Karpas-422 (cell line): ENCODE data around the gene RNGTT. TPM values are rescaled to one million over a fixed set of nuclear protein-coding genes. Genes with fewer than 3 reads are reported as not detected.

Source experiments
- DNase-seq: peaks from one replicate; pipeline ENCODE4 v3.0.0-alpha.2; 2015
- H2AFZ ChIP-seq: fragments of 200-600 bp; sonication (generic); 2 replicates; pipeline ENCODE4 v1.6.1; 2014; ENCODE audit warnings: antibody characterized with exemption, low read length, mixed read lengths
- H3K27ac ChIP-seq: fragments of 200-600 bp; sonication (generic); 2 replicates; pipeline ENCODE4 v1.5.1; 2014; ENCODE audit warnings: mild to moderate bottlenecking, low read length, moderate library complexity
- H3K27me3 ChIP-seq: fragments of 200-600 bp; sonication (generic); 2 replicates; pipeline ENCODE4 v1.6.1; 2014; ENCODE audit warnings: low read length, mixed read lengths
- H3K36me3 ChIP-seq: fragments of 200-600 bp; sonication (generic); 2 replicates; pipeline ENCODE4 v1.6.1; 2014; ENCODE audit warnings: low read length, mixed read lengths; ENCODE audit not compliant: insufficient read depth
- H3K4me1 ChIP-seq: fragments of 200-600 bp; sonication (generic); 2 replicates; pipeline ENCODE4 v1.6.1; 2014; ENCODE audit warnings: mild to moderate bottlenecking, low read length, mixed read lengths
- H3K4me2 ChIP-seq: fragments of 200-600 bp; sonication (generic); 2 replicates; pipeline ENCODE4 v1.6.1; 2014; ENCODE audit warnings: low read length, low read depth, mild to moderate bottlenecking; ENCODE audit not compliant: poor library complexity, severe bottlenecking
- H3K4me3 ChIP-seq: fragments of 200-600 bp; sonication (generic); 2 replicates; pipeline ENCODE4 v1.5.1; 2014; ENCODE audit warnings: mild to moderate bottlenecking, antibody characterized with exemption, low read length, mixed read lengths
- H3K79me2 ChIP-seq: fragments of 200-600 bp; sonication (generic); 2 replicates; pipeline ENCODE4 v1.6.1; 2014; ENCODE audit warnings: mild to moderate bottlenecking, low read length, mixed read lengths
- H3K9ac ChIP-seq: fragments of 200-600 bp; sonication (generic); 2 replicates; pipeline ENCODE4 v1.6.0; 2014; ENCODE audit warnings: low read length
- H3K9me2 ChIP-seq: fragments of 200-600 bp; sonication (generic), shearing (Covaris generic); replicated peaks from 2 replicates; pipeline ENCODE4 v1.6.0; 2014; ENCODE audit warnings: mild to moderate bottlenecking, low read length, moderate library complexity; ENCODE audit not compliant: insufficient read depth
- H3K9me3 ChIP-seq: fragments of 300-700, 200-600 bp; sonication (generic); 2 replicates; pipeline ENCODE4 v1.6.1; 2014; ENCODE audit warnings: low read length, mixed read lengths
- H4K20me1 ChIP-seq: fragments of 200-600 bp; sonication (generic); 2 replicates; pipeline ENCODE4 v1.6.1; 2014; ENCODE audit warnings: mild to moderate bottlenecking, antibody characterized with exemption, low read length, low read depth; ENCODE audit not compliant: insufficient read depth
- small RNA-seq: library from RNA; depleted of rRNA; stranded (forward); fragments of <200 nt; gene quantifications from one replicate; pipeline ENCODE3, GENCODE V24; 2014
- total RNA-seq: library from RNA; depleted of rRNA; stranded (reverse); fragments of >200 nt; shearing (Covaris generic); gene quantifications from 2 replicates; pipeline ENCODE4 v1.2.3, GENCODE V29; 2014; ENCODE audit warnings: low replicate concordance; rRNA removed

Gene RNGTT
- total RNA-seq, 1 experiment from 2014 or later = 35.9 TPM

GRCh38 chr6:88562353-88563276 lies 400.8 kb downstream of the RNGTT start:
- no peaks in the 10 kb centered on the region for H3K9me3 ChIP-seq
- no peak overlapping the region for H2AFZ ChIP-seq
- no peak overlapping the region for H3K27ac ChIP-seq
- H3K4me3 ChIP-seq = no peak overlapping the region
- no peaks in the 10 kb centered on the region for H3K4me1 ChIP-seq
- no peaks in the 10 kb centered on the region for H3K36me3 ChIP-seq
- no peaks in the 10 kb centered on the region for H3K79me2 ChIP-seq
- H3K9me2 ChIP-seq = no peaks in the 10 kb centered on the region
- no peaks in the 10 kb centered on the region for H3K27me3 ChIP-seq
- H3K4me2 ChIP-seq = no peak overlapping the region
- H3K9ac ChIP-seq = no peak overlapping the region
- H4K20me1 ChIP-seq = no peaks in the 10 kb centered on the region
- DNase-seq = no peak

- Histone ChIP-seq H3K27ac (no peak overlapping the region), H3K9me3 (no peaks in the 10 kb centered on the region), H3K36me3 (no peaks in the 10 kb centered on the region), H3K27me3 (no peaks in the 10 kb centered on the region), H3K79me2 (no peaks in the 10 kb centered on the region), H3K4me1 (no peaks in the 10 kb centered on the region), H4K20me1 (no peaks in the 10 kb centered on the region), H3K4me3 (no peak overlapping the region), H3K4me2 (no peak overlapping the region), H2AFZ (no peak overlapping the region), H3K9me2 (no peaks in the 10 kb centered on the region), H3K9ac (no peak overlapping the region)
- DNase-seq = no peak
These were observed 401.5 kb downstream of the RNGTT start for GRCh38 chr6:88561954-88562315.

GRCh38 chr6:88561034-88561953 lies 402.1 kb downstream of the RNGTT start:
- Histone ChIP-seq H3K4me1 (no peaks in the 10 kb centered on the region), H3K9me3 (no peaks in the 10 kb centered on the region), H3K9ac (no peak overlapping the region), H3K27me3 (no peaks in the 10 kb centered on the region), H4K20me1 (no peaks in the 10 kb centered on the region), H3K4me2 (no peak overlapping the region), H2AFZ (no peak overlapping the region), H3K79me2 (no peaks in the 10 kb centered on the region), H3K27ac (no peak overlapping the region), H3K9me2 (no peaks in the 10 kb centered on the region), H3K4me3 (no peak overlapping the region), H3K36me3 (no peaks in the 10 kb centered on the region)
- DNase-seq = no peak

Small RNA genes within 50 kb of the gene (small RNA-seq; reads per million reads assigned to genes)
- gene AL079342.1 (not detected), gene RF00045 (0.12 reads per million)

Other genes starting within 250 kb of the RNGTT start
- 45.3 and 72.4 TPM in 2 replicates for gene PNRC1, start 117.1 kb upstream of the RNGTT start, total RNA-seq
- gene SRSF12, start 154.5 kb upstream of the RNGTT start, total RNA-seq = not detected in 2 replicates
- 25.4 and 37.3 TPM in 2 replicates for gene PM20D2, start 182.4 kb upstream of the RNGTT start, total RNA-seq